ENCODE results near the gene TBKBP1.

DNA sequence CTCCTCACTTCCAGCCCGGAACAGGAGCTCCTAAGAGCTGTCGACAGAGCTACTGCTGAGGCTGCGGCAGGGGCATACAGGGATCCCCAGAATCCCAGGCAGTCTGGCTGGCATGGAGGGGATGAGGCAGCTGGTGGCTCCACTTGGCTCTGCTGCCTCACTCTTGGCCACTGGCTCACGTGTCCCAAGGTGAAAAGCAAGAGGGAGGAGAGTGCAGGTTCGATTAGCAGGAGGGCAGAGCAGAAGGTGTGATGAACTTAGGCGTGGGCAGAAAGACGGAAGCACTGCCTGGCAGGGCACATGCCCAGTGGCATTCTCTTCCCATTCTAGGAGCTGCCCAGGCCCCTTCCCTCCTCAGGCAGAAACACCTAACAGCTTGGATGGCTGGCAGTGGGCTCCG lies 27.8 kb downstream of the TBKBP1 start:
- TF ChIP-seq, protein P1, sequence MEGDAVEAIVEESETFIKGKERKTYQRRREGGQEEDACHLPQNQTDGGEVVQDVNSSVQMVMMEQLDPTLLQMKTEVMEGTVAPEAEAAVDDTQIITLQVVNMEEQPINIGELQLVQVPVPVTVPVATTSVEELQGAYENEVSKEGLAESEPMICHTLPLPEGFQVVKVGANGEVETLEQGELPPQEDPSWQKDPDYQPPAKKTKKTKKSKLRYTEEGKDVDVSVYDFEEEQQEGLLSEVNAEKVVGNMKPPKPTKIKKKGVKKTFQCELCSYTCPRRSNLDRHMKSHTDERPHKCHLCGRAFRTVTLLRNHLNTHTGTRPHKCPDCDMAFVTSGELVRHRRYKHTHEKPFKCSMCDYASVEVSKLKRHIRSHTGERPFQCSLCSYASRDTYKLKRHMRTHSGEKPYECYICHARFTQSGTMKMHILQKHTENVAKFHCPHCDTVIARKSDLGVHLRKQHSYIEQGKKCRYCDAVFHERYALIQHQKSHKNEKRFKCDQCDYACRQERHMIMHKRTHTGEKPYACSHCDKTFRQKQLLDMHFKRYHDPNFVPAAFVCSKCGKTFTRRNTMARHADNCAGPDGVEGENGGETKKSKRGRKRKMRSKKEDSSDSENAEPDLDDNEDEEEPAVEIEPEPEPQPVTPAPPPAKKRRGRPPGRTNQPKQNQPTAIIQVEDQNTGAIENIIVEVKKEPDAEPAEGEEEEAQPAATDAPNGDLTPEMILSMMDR (conservative IDR thresholded peaks at IDR 0.05 in 1 of 2, IDR thresholded peaks at IDR 0.05 in 1 of 2; ENCODE audit: extremely low read depth in 1 of 2, insufficient read depth in 1 of 2, low read depth in 1 of 2, low read length in 2 of 2): no peak
- TF ChIP-seq EZH2 (IDR thresholded peaks at IDR 0.05; ENCODE audit: borderline replicate concordance, low read length): no peak
